Fibroblast of gingiva (primary cell): ENCODE data around the gene PHOX2A.
"Not testable (repeated sequence)": the region's sequence is repeated elsewhere in the genome, so short reads cannot be mapped to it uniquely, and the experiment has no call there.

ENCODE experiments used
- DNase-seq: peaks from one replicate; pipeline ENCODE4 v3.0.0-alpha.2; 2011; ENCODE audit warnings: low read depth

The PHOX2A gene

DNA sequence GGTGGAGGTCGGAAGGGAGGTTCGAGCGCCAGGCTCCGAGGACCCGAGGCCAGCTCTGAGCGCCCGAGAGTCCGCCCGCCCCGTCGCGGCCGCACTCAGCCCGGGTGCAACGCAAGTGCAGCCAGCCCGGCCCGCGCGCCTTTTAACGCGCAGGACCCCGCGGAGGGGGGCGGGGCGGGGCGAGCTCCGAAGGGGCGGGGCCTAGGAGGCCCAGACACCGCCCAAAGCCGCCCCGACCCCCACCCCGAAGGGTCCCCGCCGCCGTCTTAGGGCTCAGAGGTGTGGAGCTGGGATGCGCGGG is at the start of gene PHOX2A:
Gene PHOX2A, minus strand, starts transcription at position 117 of the 301 bp plus-strand sequence. CDS start 172 bp downstream, outside the sequence.
- DNase-seq: no peak

DNA sequence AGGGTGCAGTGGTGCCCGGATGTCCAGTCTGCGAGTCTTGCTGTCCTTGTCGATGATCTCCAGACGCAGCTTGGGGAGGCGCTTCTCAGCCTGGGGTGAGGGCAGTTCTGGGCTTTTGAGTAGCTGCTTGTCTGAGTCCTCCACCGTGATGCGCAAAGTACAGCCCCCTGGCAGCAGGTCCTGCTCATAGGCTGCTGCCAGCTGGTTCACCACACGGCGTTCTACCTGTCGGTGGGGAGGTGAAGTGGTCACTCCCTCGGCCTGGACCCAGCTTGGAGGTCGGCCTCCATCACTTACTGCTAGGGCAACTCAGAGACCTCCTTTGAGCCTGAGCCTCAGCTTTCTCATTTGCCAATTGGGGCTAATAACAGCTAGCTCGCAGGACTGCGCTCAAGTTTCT is 49.4 kb upstream of the PHOX2A start:
- DNase-seq: no peak

DNA sequence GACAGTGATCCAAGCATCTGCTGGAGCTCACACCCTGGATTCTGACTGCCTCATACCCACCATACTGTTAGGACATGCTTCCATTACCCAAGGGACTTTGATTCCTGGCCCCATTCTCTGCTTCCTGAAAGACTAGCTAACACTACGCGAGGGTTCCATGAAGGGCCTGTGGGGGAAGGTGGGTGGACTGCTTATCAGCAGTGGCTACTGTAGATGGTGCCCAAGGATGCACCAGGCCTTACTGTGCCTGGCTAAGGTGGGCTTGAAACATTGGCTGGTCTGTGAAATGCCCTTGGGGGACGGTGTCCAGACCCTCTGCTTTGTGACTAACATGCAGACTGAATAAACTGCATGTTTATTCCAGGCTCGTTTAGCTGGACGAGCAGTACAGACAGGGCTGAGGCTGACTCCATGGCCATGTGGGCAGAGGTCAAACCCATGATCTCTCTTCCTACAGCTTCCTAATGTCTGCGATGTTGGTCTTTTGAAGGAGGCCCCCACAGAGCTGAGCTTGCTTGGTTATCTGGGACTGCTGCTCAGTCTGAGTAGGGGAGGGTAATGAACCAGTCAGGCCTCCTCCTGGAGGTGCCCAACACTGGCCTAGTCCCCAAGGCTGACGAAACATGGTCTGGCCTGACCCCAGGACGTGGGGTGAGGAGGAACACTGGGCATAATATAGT is 48.3 kb upstream of the PHOX2A start:
- no peak for DNase-seq

DNA sequence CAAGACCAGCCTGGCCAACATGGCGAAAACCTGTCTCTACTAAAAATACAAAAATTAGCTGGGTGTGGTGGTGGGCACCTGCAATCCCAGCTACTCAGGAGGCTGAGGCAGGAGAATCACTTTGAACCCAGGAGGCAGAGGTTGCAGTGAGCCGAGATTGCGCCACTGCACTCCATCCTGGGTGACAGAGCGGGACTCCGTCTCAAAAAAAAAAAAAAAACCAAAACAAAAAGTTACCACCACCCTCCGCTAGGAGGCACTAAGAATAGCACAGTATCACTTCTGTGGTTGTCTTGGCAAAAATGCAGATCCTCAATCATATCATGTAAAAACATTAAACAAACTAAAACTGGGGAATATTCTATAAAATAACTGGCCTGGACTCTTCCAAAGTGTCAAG is 46.8 kb upstream of the PHOX2A start:
- DNase-seq: not testable (repeated sequence)

DNA sequence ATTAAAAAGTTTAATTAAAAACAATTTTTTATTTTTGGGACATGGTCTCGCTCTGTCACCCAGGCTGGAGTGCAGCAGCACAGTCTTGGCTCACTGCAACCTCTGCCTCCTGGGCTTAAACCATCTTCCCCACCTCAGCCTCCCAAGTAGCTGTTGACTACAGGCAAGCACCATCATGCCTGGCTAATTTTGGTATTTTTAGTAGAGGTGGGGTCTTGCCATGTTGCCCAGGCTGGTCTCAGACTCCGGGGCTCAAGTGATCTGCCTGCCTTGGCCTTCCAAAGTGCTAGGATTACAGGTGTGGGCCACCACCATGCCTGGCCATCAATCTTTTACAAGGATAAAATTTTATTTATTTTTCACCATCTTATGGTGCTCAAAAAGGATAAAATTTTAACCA is 43.3 kb upstream of the PHOX2A start:
- DNase-seq: no peak

DNA sequence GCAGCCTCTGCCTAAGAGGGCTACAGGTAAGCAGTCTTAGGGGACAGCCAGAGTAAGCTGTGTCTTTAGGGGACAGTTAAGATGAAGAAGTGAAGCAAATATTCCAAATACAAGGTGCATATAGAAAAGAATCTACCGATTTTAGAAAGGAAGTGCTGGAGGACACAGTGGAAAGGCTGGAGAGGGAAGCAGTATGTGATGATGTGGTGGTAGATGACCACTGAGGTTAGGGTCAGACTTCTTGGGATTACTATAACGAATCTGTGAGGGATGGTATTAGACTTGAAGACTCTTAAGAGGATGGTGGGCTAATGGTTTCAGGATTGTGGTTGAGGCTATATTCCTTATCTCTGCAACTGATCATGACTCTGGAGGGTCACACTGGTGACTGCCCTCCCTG is 40.0 kb upstream of the PHOX2A start:
- DNase-seq: no peak

DNA sequence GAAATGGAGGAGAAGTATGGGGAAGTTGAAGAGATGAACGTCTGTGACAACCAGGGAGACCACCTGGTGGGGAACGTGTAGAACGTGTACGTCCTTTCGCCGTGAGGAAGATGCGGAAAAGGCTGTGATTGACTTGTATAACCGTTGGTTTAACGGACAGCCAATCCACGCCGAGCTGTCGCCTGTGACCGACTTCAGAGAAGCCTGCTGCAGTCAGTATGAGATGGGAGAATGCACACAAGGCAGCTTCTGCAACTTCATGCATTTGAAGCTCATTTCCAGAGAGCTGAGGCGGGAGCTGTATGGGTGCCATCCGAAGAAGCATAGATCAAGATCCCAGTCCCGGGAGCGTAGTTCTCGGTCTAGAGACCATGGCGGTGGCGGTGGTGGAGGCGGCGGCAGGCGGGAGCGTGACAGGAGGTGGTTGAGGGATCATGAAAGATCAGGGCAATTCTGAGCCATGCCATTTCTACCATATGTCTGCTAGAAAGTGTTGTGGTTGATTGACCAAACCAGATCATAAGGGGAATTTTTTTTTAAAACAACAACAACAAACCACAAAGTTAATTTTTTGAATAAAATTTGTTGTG is 36.8 kb upstream of the PHOX2A start:
- DNase-seq: no peak

DNA sequence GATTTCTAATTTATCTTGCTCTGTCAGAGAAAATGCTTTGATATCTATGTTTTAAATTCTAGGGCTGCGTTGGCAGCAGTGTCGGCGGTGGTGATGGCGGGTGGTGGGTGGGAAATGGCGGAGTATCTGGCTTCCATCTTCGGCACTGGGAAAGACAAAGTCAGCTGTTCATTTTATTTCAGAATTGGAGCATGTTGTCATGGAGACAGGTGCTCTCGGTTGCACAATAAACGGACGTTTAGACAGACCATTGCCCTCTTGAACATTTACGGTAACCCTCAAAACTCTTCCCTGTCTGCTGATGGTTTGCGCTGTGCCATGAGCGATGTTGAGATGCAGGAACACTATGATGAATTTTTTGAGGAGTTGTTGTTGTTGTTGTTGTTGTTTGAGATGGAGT is 36.1 kb upstream of the PHOX2A start:
- no peak for DNase-seq

DNA sequence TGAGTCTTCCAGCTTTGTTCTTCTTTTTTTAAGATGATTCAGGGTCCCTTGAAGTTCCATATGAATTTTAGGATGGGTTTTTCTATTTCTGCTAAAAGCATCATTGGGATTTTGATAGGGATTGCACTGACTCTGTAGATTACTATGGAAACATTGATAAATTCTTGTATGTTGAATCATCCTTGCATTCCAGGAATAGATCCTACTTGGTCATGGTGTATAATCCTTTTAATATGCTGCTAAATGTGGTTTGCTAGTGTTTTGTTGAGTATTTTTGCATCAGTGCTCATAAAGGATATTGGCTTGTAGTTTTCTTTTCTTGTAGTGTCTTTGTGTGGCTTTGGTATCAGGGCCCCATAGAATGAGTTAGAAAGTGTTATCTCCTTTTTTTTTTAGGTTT is 34.9 kb upstream of the PHOX2A start:
- DNase-seq: peak; percentile 37

DNA sequence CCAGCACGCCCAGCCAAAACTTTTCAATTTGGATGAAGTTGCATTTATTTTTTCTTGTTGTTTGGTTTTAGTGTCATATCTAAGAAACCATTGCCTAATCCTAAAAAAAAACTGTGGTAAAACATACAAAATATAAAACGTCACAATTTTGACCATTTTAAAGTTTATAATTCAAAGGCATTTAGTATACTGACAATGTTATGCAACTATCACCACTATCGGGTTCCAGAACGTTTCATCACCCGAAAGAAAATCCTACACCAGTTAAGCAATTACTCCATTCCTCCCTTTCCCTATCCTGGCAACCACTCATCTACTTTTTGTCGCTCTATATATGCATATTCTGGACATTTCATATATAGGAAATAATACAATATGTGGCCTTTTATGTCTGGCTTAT is 30.5 kb upstream of the PHOX2A start:
- peak; percentile 89 for DNase-seq

DNA sequence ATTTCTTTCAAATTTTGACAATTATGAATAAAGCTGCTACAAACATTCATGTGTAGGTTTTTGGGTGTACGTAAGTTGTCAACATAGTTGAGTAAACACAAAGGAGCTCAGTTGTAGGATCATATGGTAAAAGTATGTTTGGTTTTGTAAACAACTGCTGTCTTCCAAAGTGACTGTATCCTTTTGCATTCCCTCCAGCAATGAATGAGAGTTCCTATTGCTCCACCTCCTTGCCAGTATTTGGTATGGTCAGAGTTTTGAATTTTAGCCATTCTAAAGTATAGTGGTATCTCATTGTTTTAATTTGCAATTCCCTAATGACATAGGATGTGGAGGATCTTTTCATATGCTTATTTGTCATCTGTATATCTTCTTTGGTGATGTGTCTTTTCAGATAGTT is 28.0 kb upstream of the PHOX2A start:
- DNase-seq: peak; percentile 33

DNA sequence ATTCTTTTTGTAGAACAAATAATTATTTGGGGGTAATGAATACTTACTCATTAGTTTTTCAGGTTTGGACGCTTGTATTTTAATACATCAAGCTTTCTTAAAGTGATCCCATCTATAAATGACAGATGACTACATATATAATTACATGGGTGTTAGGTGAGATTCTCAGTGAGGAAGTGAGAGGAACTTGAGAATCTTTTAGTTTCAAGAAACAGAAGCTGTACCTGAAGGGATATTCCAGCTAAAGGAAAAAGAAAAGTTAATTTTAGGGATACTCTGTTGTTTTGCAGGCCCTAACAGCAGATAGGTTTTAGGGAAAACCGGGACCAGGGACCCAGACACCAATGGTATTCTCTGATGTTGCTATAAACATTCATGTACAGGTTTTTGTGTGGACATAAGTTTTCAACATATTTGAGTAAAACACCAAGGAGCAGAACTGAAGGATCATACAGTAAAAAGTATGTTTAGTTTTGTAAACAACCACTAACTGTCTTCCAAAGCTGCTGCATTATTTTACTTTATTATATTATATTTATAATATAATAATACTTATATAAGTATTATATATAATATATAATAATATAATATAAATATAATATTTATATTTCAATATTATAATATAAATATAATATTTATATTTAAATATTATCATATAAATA is 24.1 kb upstream of the PHOX2A start:
- no peak for DNase-seq

DNA sequence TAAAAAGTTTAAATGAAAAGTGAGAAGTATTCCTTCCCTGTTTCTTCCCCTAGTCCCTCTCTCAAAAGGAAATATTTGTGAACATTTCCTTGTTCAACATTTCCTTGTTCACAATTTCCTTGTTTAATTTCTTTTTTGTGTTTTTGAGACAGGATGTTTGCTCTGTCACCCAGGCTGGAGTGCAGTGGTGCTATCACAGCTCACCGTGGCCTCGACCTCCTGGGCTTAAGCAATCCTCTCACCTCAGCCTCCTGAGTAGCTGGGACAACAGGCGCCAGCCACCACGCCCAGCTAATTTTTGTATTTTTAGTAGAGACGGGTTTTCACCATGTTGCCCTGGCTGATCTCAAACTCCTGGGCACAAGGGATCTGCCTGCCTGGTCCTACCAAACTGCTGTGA is 23.0 kb upstream of the PHOX2A start:
- not testable (repeated sequence) for DNase-seq

DNA sequence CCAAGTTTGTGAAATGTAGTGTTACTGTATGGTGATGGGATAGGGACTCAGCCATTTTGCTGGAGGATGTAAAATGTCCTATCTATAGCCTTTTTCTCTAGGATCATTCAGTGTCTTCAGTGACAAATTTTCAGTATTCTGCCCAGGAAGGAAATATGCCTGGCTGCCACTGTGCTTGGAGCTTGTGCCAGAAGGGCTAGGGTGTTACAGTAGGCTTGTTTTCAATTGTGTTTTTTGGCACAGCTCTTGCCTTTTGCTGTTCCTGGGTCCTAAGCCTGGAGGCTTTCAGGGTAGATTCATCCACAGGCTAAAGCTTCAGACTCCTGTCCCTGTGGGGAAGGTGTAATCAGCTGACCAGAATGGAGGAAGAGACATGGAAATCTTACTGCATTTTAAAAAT is 22.0 kb upstream of the PHOX2A start:
- peak; percentile 14 for DNase-seq

DNA sequence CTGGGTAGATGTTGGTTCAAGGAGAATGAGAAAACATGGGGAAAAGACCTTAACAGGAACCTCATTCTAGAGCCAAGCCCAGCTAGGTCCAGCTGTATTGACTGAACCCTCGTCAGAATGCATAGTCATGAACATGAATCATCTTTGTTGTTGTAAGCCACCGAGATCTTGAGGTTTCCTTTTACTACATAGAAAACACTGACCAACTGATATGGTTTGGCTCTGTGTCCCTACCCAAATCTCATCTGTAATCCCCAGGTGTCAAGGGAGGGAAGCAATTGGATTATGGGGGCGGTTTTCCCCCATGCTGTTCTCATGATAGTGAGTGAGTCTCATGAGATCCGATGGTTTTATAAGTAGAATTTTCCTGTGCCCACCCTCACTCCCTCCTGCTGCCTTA is 19.4 kb upstream of the PHOX2A start:
- peak; percentile 30 for DNase-seq

DNA sequence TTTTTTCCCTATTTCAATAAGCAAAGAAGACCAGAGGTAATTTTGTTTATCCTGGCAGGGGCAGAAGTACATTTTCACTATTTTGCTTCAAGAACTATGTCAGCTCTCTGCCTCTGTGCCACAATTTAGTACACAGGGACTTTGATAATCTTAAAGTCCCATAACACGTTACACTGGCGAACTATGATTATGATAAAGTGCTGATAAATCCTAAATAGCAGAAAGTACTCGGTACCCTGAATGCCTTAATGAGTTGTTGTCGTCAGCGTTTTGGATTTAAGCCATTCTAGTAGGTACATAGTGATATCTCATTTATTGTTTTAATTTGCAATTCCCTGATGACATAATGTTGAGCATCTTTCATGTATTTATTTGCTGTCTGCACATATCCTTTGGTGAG is 16.6 kb upstream of the PHOX2A start:
- DNase-seq: no peak

DNA sequence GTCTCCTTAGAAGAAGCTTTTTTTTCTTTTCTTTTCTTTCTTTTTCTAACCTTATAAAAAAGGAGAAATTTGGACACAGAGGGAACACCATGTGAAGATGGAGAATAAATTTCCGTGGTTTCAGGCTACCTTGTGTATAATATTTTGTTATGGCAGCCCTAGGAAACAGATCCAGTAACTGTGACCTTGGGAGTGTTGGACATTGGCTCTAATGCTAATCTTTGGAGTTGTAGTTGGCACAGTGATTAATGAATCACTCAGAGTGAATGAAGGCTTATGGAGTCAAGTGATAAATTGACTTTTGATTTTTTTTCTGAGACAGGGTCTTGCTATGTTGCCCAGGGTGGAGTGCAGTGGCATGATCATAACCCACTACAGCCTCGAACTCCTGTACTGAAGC is 15.5 kb upstream of the PHOX2A start:
- DNase-seq: no peak

DNA sequence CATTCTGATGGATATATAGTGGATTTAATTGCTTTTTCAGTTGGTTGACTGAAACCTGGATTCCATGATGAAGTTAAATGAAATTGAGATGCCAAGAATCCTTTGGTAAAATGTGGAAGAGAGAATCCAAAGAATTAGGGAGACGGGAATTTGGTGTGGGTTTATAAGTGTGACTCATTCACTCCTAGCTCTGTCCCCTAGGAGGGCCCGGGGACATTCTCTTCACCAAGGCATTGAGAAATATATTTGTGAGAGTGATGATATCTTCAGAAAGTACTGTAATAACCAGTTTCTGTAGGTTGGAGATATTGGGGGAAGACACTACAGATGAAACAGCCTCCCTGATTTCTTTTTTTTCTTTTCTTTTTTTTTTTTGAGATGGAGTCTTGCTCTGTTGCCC is 13.6 kb upstream of the PHOX2A start:
- DNase-seq: no peak

DNA sequence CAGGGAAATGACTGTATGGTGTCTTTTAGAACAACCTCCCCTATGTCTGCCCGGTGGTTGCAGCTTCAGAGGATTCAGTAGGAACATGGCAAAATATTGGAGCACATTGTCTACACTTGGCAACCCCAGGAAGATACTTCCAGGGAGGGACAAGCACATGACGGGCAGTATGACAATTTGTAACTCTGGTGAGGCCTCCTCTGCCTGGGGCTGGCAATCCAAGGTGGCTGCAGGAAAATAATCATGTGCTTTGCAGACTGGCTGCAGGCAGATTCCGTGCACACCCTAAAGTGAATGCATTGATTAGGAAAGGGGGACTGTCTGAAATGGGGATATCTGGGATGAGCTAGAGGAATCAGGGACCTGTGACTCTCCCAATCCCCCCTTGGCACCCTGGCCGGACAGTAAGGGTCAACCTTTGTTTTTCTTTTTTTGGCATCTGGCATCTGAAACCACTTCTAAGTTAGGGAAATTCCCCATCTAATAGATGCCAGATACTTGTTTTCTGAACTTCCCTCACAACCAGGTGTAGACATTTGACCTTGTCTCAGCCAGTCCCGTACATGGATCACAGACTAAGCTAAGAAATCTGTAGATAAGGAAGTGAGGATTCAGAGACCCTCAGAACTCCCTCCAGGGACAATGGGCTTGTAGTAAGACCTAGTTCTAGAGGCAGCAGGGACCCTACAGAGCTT is 10.5 kb upstream of the PHOX2A start:
- DNase-seq: no peak

DNA sequence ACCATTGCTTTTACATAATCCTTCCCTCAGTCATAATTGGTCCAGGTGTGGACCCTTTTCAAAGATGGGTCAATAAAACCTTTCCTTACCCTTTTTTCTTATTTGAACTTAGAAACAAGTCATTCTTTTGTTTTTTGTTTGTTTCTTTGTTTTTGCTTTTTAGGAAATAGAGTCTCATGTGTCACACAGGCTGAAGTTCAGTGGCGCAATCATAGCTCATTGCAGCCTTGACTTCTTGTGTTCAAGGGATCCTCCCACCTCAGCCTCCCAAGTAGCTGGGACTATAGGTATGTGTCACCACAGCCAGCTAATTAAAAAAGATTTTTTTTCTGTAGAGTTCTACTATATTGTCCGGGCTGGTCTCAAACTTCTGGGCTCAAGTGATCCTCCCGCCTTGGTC is 9.4 kb upstream of the PHOX2A start:
- no peak for DNase-seq

DNA sequence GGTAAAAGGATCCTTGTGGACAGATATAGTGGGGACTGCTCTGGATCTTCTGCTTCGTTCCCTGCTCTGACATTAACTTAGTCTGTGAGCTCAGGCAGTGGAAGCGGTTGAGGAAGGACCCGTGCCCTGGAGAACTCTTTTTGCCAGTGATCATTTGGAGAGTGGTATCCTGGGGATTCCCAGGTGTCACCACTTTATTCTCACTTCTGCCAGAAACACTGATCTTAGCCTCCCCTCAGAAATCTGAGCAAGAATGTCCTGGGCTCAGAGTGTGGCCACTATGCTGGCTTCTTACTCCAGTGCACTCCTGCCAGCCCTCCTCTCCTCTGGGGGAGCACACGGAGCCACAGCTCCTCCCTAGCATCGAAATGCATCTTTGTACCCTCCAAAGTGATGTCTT is 7.6 kb upstream of the PHOX2A start:
- DNase-seq: no peak

DNA sequence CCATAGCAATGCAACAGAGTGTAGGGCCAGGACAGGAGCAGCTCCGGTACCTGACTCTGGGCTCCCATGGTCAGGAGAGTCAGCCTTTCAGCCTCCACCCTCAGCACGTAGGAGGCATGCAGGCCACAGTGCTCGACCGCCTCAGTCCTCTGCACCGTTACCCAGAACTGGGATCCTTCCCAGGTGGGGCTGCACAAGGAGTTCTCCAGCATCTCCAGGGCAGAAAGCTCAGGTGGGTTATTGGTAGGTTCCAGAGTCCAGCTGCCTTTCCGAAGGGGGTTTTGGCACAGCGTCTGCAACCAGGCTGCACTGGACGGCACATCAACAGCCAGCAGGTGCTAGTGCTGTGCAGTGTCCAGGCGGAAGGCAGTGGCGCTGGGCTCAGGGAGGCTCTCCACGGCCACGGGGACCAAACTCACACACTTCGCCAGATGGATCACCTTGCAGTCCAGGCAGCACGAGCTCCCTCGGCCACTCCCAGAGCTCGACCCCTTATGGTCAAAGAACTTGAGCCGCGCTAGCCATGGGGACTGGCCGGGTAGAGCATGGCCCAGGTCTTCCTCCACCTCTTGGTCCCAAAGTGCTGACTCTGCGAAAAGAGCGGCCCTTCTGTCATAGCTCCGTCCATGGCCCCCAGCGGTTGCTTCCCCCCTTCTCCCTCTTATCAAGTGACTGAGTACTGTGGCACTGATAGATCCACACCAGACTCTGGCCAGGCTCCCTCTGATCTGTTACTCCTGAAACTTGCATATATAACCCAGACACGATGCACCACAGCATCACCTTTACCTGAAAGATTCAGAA is 6.9 kb upstream of the PHOX2A start:
- DNase-seq: no peak
